PC-3 (cell line): ENCODE measurements around the gene COL27A1.

Experiments used
- EZH2 ChIP-seq: fragments of 300-600 bp; sonication (generic); IDR thresholded peaks from one replicate; pipeline ENCODE4 v1.6.1; 2017; ENCODE audit warnings: antibody characterized with exemption, mild to moderate bottlenecking, low read length; ENCODE audit not compliant: unreplicated experiment
- EZH2phosphoT487 ChIP-seq: fragments of 300-600 bp; sonication (generic); IDR thresholded peaks from 2 replicates; pipeline ENCODE4 v1.6.1; 2018; ENCODE audit warnings: mild to moderate bottlenecking, antibody characterized with exemption, low read length, borderline replicate concordance
- TF ChIP-seq, protein P1 (sequence below): fragments of 300-600 bp; sonication (generic); conservative IDR thresholded peaks from 2 replicates; pipeline ENCODE4 v1.5.1; 2017; ENCODE audit warnings: antibody characterized with exemption, low read depth, mild to moderate bottlenecking, low read length

DNA sequence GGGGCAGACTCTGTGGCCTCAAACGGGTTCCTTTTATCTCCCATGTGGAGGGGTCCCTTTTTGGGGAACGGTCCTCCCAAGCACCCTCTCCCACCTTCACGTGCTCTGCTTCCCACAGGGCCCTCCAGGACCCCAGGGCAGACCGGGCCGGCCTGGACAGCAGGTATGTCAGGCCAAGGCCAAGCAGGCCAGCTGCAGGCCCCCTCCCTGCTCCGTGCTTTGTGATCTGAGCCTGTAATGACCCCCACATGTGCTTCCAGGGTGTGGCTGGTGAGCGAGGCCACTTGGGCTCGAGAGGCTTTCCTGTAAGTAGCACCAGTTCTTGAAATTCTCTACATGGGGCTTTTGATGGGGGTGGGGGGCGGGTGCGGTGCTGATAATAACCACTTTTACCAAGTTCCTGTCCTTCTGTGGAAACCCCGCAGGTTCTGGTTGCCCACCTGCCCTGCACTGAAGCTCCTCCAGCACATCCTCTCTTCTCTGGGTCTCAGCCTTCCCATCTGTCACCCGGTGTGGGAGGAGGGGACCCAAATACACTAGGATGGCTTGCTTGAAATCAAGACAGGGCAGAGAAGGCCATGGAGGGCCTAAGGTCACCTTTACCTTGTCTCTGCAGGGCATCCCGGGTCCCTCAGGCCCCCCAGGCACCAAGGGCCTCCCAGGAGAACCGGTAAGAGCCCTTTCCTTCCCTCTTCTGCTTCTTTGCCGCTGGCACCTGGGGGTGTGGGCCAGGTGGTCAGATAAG is 109.6 kb downstream of the COL27A1 start:
- TF ChIP-seq, protein P1, sequence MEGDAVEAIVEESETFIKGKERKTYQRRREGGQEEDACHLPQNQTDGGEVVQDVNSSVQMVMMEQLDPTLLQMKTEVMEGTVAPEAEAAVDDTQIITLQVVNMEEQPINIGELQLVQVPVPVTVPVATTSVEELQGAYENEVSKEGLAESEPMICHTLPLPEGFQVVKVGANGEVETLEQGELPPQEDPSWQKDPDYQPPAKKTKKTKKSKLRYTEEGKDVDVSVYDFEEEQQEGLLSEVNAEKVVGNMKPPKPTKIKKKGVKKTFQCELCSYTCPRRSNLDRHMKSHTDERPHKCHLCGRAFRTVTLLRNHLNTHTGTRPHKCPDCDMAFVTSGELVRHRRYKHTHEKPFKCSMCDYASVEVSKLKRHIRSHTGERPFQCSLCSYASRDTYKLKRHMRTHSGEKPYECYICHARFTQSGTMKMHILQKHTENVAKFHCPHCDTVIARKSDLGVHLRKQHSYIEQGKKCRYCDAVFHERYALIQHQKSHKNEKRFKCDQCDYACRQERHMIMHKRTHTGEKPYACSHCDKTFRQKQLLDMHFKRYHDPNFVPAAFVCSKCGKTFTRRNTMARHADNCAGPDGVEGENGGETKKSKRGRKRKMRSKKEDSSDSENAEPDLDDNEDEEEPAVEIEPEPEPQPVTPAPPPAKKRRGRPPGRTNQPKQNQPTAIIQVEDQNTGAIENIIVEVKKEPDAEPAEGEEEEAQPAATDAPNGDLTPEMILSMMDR, result no peak
- no peak for TF ChIP-seq EZH2
- no peak for TF ChIP-seq EZH2phosphoT487
